Prostate gland (tissue), 2 donors: ENCODE data around the gene PATE2. TPM values are rescaled to one million over a fixed set of nuclear protein-coding genes. Genes with fewer than 3 reads are reported as not detected.

ENCODE experiments used
- DNase-seq: peaks from one replicate; pipeline ENCODE4 v3.0.0-alpha.2; 2019; ENCODE audit warnings: low spot score
- H3K27ac ChIP-seq, 2 donors: fragments of 200-600 bp; sonication (generic); 2 replicates each; pipeline ENCODE4 v1.5.1; 2017 to 2019
- H3K27me3 ChIP-seq: fragments of 200-600 bp; sonication (generic); replicated peaks from 2 replicates; pipeline ENCODE4 v1.5.1; 2019; ENCODE audit not compliant: insufficient read depth
- H3K36me3 ChIP-seq, 2 donors: fragments of 200-600 bp; sonication (generic); 1 replicate in 1 of 2; 2 replicates in 1 of 2; pipeline versions ENCODE4 v1.5.1 to v1.8.1; 2017 to 2019
- H3K4me1 ChIP-seq: fragments of 200-600 bp; sonication (generic); replicated peaks from 2 replicates; pipeline ENCODE4 v1.5.1; 2019
- H3K4me3 ChIP-seq, 2 donors: fragments of 200-600 bp; sonication (generic); 2 replicates each; pipeline ENCODE4 v1.5.1; 2017 to 2019
- H3K9me3 ChIP-seq: fragments of 200-600 bp; sonication (generic); 2 replicates; pipeline ENCODE4 v1.5.1; 2017
- CTCF ChIP-seq, 4 experiments: fragments of 200-600 bp in 2 of 4; fragments of 450-650 bp in 2 of 4; sonication (generic) in 2 of 4; IDR thresholded peaks; 1 replicate in 3 of 4; 2 replicates in 1 of 4; pipeline ENCODE4 v1.5.1; 2016 to 2019; ENCODE audit warnings: antibody characterized with exemption in 4 of 4, mild to moderate bottlenecking in 2 of 4, moderate library complexity in 2 of 4
- POLR2A ChIP-seq: fragments of 450-650 bp; IDR thresholded peaks from one replicate; pipeline ENCODE4 v1.6.1; 2016; ENCODE audit warnings: antibody characterized with exemption, mild to moderate bottlenecking
- POLR2AphosphoS5 ChIP-seq: sonication (generic); formaldehyde crosslinking; IDR thresholded peaks from one replicate; pipeline ENCODE4 v1.6.1; 2017; ENCODE audit warnings: antibody characterized with exemption
- WGBS: methylation state at CpG from one replicate; pipeline ENCODE4 v1.1.5; 2018; 5-methylcytosine and 5-hydroxymethylcytosine counted together
- intact Hi-C: fragments of 100-400 bp; cut with DNase I; formaldehyde crosslinking; loops from one replicate; pipeline ENCODE4 v1.14.2; 2022
- total RNA-seq, 2 donors: library from RNA; depleted of rRNA; stranded (reverse); fragments of >200 nt; gene quantifications; one replicate each; pipeline ENCODE4 v1.1.0, GENCODE V29; 2016

Gene PATE2
- total RNA-seq, 2 donors from 2014 or later: not detected

GRCh38 chr11:125762445-125762844 is 16.2 kb downstream of the PATE2 start:
- H3K4me3 ChIP-seq: no peak overlapping the region
- no peaks in the 10 kb centered on the region for H3K4me1 ChIP-seq
- WGBS: 56% methylated on average over 1 of the region's 1 CpG
- no peak for DNase-seq
- intact Hi-C loops: no loop called here
- H3K36me3 ChIP-seq: no peaks in the 10 kb centered on the region
- H3K9me3 ChIP-seq: no peaks in the 10 kb centered on the region
- no peaks in the 10 kb centered on the region for H3K27me3 ChIP-seq
- H3K27ac ChIP-seq: no peak overlapping the region
- TF ChIP-seq POLR2AphosphoS5: no peak

GRCh38 chr11:125756050-125756449 is 22.6 kb downstream of the PATE2 start:
- WGBS: 69% methylated on average over 6 of the region's 7 CpGs
- Histone ChIP-seq H3K36me3 (no peaks in the 10 kb centered on the region), H3K4me1 (no peaks in the 10 kb centered on the region), H3K9me3 (no peaks in the 10 kb centered on the region), H3K27ac (no peak overlapping the region), H3K4me3 (no peak overlapping the region), H3K27me3 (no peaks in the 10 kb centered on the region)
- intact Hi-C loops: no loop called here
- TF ChIP-seq CTCF (IDR thresholded peaks at IDR 0.05) (no peak), POLR2AphosphoS5 (no peak), POLR2A (no peak)
- no peak for DNase-seq

GRCh38 chr11:125750629-125751028 is 28.0 kb downstream of the PATE2 start:
- no peak for DNase-seq
- no peak for TF ChIP-seq CTCF (IDR thresholded peaks at IDR 0.05)
- no peak for TF ChIP-seq POLR2AphosphoS5
- no peak for TF ChIP-seq POLR2A
- no peak overlapping the region for H3K4me3 ChIP-seq
- WGBS: 39% methylated on average over 2 of the region's 2 CpGs
- no peaks in the 10 kb centered on the region for H3K27me3 ChIP-seq
- no peaks in the 10 kb centered on the region for H3K9me3 ChIP-seq
- no peak overlapping the region for H3K27ac ChIP-seq
- no peaks in the 10 kb centered on the region for H3K4me1 ChIP-seq
- intact Hi-C loops: no loop called here
- H3K36me3 ChIP-seq: no peaks in the 10 kb centered on the region

- TF ChIP-seq POLR2A (no peak), POLR2AphosphoS5 (no peak), CTCF (IDR thresholded peaks at IDR 0.05) (no peak)
- DNase-seq: no peak
- Histone ChIP-seq H3K4me3 (no peak within 1 kb of the TSS), H3K4me1 (no peaks in the 10 kb centered on the region), H3K27ac (no peak within 1 kb of the TSS), H3K36me3 (no peaks in the 10 kb centered on the region), H3K27me3 (no peaks in the 10 kb centered on the region), H3K9me3 (no peaks in the 10 kb centered on the region)
- intact Hi-C loops: no loop called here
- 72% methylated on average over 3 of the region's 3 CpGs for WGBS
Measured at GRCh38 chr11:125745979-125746378, 32.6 kb downstream of the PATE2 start, which contains the start of gene PATE1. Gene PATE1, plus strand, starts transcription at chr11:125746279. Its CDS starts 26 bp downstream, at chr11:125746305.

- Histone ChIP-seq H3K4me1 (no peaks in the 10 kb centered on the region), H3K27ac (no peak overlapping the region), H3K9me3 (no peaks in the 10 kb centered on the region), H3K36me3 (no peaks in the 10 kb centered on the region), H3K27me3 (no peaks in the 10 kb centered on the region), H3K4me3 (no peak overlapping the region)
- intact Hi-C loops: no loop called here
- WGBS: 77% methylated on average over 1 of the region's 1 CpG
- TF ChIP-seq POLR2A (no peak), POLR2AphosphoS5 (no peak), CTCF (IDR thresholded peaks at IDR 0.05) (no peak)
- DNase-seq: no peak
Measured at GRCh38 chr11:125743681-125744080, 34.9 kb downstream of the PATE2 start.
